GM21360 (cell line): Measurements from ENCODE around the gene UFSP1.
A peak's percentile ranks its signal among the peaks of the same experiment; 100 is the strongest.

Experiments
- ATAC-seq: cut with Tn5 transposase; IDR thresholded peaks from one replicate; pipeline ENCODE4 v1.9.1; 2021; ENCODE audit warnings: mild to moderate bottlenecking, moderate library complexity; ENCODE audit not compliant: unreplicated experiment

Gene UFSP1

GRCh38 chr7:100882785-100883526 lies 6.6 kb downstream of the UFSP1 start:
- ATAC-seq, result no peak

GRCh38 chr7:100882201-100882600 lies 7.3 kb downstream of the UFSP1 start:
- no peak for ATAC-seq

DNA sequence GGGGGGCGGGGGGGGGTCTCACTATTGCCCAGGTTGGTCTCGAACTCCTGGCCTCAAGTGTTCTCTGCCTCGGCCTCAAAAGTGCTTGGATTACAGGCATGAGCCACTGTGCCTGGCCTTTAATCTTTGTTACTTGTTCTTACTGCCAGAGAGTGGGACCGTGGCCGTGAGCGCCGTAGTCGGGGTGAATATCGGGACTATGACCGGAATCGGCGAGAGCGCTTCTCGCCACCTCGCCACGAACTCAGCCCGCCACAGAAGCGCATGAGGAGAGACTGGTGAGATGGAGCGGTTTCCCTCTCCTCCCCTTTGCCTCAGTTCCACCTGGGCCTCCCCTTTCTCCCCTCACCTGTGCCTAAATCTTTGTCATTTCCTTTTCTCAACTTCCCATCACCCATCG lies 8.4 kb downstream of the UFSP1 start:
- ATAC-seq, result no peak

- no peak for ATAC-seq
These were observed 8.9 kb downstream of the UFSP1 start for GRCh38 chr7:100880645-100881044.

DNA sequence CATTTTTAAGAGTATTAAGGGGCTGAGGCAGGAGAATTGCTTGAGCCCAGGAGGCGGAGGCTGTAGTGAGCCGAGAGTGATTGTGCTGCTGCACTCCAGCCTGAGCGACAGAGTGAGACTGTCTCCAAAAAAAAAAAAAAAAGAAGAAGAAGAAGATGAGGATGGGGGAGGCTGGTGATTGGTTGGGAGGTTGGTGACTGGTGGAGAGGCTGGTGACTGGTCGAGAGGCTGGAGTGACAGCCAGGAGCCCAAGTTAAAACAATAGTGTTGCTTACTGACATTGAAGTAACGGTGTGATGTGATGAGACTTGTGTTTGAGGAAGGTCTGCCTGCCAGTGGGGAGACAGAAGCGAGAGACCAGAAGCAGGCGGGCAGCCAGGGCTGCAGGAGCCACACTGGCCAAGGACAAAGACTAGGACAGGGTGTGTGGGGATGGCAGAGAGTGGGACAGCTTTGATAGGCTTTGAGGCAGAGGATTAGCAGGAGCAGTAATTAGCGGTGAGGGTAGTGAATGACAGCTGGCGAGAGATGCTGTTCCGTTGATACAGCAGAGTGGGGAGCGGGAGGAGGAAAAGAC lies 9.7 kb downstream of the UFSP1 start:
- ATAC-seq, result no peak

DNA sequence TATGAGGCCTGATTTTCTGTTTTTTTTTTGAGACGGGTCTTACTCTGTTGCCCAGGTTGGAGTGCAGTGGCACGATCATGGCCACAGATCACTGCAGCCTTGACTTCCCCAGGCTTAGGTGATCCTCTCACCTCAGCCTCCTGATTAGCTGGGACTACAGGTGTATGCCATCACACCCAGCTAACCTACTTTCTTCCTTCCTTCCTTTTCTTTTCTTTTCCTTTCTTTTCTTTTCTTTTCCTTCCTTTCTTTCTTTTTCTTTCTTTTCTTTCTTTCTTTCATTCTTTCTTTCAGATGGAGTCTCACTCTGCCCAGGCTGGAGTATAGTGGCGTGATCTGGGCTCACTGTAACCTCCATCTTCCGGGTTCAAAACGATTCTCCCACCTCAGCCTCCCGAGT lies 10.8 kb downstream of the UFSP1 start:
- no peak for ATAC-seq

DNA sequence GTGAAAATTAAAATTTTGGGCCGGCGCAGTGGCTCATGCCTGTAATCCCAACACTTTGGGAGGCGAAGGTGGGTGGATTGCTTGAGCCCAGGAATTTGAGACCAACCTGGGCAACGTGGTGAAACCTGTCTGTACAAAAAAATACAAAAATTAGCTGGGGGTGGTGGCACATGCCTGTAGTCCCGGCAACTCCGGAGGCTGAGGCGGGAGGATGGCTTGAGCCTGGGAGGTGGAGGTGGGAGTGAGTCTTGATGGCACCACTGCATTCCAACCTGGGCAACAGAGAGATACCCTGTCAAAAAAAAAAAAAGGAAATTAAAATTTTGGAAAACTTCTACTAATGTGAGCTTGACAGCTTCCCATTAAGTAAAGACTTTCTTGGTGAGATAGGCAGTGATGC lies 11.5 kb downstream of the UFSP1 start:
- no peak for ATAC-seq

DNA sequence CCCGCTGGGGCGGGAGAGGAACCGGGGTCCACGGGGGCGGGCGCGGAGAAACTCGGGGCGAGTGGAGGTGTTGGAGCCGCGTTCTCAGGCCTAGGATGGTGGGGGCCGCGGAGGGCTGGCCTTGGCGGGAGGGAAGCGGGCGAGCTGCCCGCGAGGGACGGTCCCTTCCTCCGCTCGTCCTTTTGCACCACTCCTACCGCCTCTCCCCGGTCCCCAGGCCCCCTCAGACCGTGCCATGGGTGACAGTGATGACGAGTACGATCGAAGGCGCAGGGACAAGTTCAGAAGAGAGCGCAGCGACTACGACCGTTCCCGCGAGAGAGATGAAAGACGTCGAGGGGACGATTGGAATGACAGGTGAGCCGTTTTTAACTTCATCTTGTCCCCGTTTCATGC lies 14.2 kb downstream of the UFSP1 start:
- peak; percentile 24 for ATAC-seq

DNA sequence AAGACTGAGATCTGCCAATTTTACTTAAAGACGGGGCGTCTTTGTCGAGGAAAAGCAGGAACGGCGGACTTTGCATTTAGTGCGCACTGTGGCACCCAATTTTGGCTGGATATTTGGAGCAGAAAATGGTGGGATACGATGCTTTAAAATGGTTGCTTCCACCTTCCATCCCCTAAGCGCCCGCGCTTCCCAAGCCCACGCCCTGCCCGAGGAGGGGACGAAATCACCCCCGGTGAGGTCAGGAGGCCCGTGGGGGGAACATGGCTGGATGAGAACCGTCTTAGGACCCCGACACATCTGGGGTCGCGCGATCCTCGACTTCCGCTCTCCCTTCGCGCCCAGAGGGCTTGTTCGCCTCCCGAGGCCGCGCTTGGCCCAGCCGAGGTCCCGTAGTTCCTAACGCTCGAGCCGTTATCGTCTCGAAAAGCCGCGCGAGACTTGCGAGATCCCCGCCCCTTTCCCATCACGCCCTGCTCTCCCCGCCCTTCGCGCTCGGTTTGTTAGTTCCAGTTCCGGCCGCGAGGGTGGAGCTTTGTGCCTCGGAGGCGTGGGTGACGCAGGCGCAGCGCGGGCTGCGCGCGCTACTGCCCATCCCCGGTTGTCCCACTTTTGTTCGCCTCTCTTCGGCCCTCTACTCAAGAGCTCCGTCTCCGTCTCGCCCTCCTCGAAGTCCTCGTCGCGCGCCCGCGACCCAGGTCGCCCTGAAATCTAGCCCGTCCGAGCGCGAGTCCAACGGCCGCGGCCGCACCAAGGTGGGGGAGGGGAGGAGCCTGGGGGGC lies 14.7 kb downstream of the UFSP1 start, which contains the start of gene SRRT:
Gene SRRT (plus strand): TSS at position 527 of the 779 bp plus-strand sequence. CDS start 488 bp downstream, outside the sequence.
- peak; percentile 90 for ATAC-seq

GRCh38 chr7:100874300-100874576 lies 15.3 kb downstream of the UFSP1 start:
- no peak for ATAC-seq

DNA sequence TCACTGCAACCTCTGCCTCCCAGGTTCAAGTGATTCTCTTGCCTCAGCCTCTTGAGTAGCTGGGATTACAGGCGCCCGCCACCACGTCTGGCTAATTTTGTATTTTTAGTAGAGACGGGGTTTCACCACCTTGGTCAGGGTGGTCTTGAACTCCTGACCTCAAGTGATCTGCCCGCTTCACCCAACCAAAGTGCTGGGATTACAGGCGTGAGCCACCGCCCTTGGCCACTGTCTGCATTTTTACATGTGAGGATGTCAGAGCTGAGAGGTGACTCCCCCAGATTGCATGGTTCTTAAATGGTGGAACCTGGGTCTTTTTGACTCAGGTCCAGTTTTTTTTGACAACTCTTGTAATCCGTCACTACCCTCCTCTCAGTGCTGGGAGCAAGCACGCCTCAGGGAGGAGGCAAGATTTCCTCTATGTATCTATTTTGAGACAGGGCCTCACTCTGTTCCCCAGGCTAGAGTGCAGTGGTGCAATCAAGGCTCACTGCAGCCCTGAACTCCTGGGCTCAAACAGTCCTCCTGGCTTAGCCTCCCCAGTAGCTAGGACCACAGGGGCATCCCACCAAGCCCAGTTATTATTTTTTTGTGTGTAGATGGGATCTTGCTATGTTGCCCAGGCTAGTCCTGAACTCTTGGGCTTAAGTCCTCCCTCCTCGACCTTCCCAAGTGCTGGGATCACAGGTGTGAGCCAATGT lies 15.8 kb downstream of the UFSP1 start:
- ATAC-seq, result no peak

GRCh38 chr7:100867776-100868485 lies 21.6 kb downstream of the UFSP1 start:
- ATAC-seq, result no peak

- no peak for ATAC-seq
These were observed 22.3 kb downstream of the UFSP1 start, which contains the start of gene TRIP6 for GRCh38 chr7:100867040-100867775. TSS of gene TRIP6 (plus strand) at chr7:100867387. CDS start at chr7:100867498, 111 bp downstream.

DNA sequence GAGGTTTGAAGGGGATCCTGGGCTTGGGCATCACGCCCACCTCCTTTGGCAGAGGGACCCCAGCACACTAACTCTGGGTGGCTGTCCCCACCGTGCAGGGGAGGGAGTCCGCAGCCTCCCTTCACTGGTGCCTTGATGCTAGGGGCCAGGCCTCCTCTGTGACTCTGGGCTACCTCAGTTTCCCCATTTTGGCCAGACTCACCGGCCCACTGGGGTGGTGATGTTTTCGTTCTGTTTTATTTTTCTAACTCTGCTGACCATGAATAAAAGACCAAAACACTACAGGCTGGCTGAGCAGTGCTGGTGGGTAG lies 22.8 kb downstream of the UFSP1 start:
- ATAC-seq, result no peak

DNA sequence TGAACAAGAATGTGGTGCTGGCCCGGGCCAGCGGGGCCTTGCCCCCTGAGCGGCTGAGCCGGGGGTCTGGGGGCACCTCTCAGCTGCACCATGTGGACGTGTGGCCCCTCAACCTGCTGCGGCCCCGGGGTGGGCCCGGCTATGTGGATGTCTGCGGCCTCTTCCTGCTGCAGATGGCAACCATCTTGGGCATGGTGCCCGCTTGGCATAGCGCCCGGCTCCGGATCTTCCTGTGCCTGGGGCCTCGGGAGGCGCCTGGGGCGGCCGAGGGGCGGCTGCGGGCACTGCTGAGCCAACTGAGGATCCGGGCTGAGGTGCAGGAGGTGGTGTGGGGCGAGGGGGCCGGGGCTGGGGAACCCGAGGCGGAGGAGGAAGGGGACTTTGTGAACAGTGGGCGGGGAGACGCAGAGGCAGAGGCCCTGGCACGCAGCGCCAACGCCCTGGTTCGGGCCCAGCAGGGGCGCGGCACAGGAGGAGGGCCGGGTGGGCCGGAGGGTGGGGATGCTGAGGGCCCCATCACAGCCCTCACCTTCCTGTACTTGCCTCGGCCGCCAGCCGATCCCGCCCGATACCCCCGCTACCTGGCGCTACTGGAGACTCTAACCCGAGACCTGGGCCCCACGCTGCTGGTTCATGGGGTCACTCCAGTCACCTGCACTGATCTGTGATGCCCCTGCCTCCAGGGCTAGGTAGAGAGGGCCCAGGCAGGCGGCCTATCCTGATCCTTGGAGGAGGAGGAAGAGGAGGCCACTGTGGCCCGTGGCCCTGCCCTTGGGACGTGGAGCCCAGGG lies 23.4 kb downstream of the UFSP1 start:
- ATAC-seq, result no peak

GRCh38 chr7:100865372-100865911 lies 24.1 kb downstream of the UFSP1 start:
- no peak for ATAC-seq

DNA sequence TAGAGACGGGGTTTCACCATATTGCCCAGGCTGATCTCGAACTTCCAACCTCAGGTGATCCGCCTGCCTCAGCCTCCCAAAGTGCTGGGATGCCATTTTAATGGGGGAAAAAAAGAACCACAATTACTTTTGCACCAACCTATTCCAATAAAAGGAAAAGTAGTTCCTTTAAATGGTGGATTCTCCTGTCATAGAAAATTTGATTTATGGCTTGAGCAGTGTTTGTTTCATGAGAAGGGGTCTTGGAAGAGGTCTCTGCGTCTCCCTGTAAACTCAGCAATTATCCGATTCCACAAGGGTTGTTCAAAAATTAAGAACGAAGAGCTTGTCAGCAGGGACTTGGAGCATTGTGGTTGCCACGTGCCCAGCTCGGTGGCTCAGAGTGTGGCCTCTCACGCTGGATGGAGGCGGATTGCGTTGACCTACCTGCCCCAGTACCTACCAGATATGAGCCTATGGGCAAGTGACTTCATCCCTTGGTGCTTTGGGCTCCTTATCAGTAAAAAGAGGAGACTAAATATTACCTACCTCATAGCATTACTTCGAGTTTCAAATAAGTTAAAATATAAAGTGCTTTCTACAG lies 25.2 kb downstream of the UFSP1 start:
- no peak for ATAC-seq

- no peak for ATAC-seq
These were observed 26.0 kb downstream of the UFSP1 start for GRCh38 chr7:100863406-100863950.

- no peak for ATAC-seq
These were observed 27.9 kb downstream of the UFSP1 start for GRCh38 chr7:100861616-100861985.
